ENCODE measurements around the gene DPY19L3. TPM values are rescaled to one million over a fixed set of nuclear protein-coding genes. Genes with fewer than 3 reads are reported as not detected.
"Not testable (repeated sequence)": the region's sequence is repeated elsewhere in the genome, so short reads cannot be mapped to it uniquely, and the experiment has no call there.

DPY19L3 gene
- polyA plus RNA-seq, 4 donors: 49.3 to 68.6 (median 66.6) TPM

GRCh38 chr19:32483574-32483973 lies 78.0 kb downstream of the DPY19L3 start:
- no peak for DNase-seq (ENCODE audit: low read depth in 4 of 4, low spot score in 3 of 4)

DNA sequence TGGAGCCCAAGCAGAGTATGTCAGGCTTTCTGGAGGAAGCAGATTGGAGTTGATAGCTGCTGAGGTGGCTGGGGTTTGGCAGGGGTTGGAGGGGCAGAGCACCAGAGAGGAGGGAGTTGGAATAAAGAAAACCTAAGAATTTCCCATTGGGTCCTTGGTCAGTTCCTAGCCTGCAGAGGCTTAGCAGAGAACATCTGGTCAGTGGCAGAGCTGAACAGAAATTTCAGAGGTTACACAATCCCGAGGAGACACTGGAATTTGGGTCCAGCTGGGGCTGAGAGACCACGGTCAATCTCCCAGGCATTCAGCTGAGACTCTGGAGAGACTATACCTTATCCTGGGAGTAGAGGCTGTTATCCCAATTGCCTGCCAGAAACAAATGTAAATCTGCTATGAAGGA lies 84.4 kb downstream of the DPY19L3 start:
- DNase-seq (ENCODE audit: low read depth in 4 of 4, low spot score in 3 of 4): no peak

GRCh38 chr19:32497391-32497790 lies 91.8 kb downstream of the DPY19L3 start:
- DNase-seq (ENCODE audit: low read depth in 4 of 4, low spot score in 3 of 4): peak in 1 of 4 donors; percentile 8

- no peak for DNase-seq (ENCODE audit: low read depth in 4 of 4, low spot score in 3 of 4)
Observed at GRCh38 chr19:32498648-32499200, 93.2 kb downstream of the DPY19L3 start.

- not testable (repeated sequence) for DNase-seq (ENCODE audit: low read depth in 4 of 4, low spot score in 3 of 4)
Observed at GRCh38 chr19:32512498-32512897, 106.9 kb downstream of the DPY19L3 start.

DNA sequence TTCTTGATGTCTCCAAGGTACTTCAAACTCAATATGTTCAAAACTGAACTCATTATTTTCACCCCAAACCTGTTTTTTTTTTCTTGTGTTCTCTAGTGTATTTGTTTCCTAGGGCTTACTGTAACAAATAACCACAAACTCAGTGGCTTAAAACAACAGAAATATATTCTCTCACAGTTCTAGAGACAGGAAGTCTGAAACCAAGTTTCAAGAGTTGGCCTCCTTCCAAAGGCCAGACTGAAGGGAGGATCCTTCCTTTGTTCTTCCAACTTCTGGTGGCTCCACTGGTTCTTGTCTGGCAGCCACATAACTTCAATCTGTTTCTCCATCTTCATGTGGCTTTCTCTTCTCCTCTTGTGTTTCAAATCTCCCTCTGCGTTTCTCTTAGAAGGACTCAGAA lies 113.5 kb downstream of the DPY19L3 start:
- DNase-seq (ENCODE audit: low read depth in 4 of 4, low spot score in 3 of 4): no peak

GRCh38 chr19:32522967-32523366 lies 117.4 kb downstream of the DPY19L3 start:
- no peak for DNase-seq (ENCODE audit: low read depth in 4 of 4, low spot score in 3 of 4)

DNA sequence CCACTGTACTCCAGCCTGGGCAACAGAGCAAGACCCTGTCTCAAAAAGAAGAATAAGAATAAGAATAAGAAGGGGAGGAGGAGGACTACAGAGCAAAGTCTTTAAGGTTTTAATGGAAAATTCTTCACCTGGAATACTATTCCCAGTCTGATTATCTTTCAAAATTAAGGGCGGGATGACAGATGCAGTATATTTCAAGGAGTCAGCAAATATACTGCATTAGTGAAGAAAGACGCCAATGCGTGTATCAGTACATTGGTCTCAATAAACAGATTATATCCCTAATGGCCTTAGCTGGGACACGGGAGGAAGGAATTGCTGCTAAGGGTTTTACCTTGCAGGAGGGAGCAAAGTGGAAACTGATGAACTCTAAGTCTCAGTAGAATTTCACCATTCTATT lies 121.3 kb downstream of the DPY19L3 start:
- no peak for DNase-seq (ENCODE audit: low read depth in 4 of 4, low spot score in 3 of 4)

DNA sequence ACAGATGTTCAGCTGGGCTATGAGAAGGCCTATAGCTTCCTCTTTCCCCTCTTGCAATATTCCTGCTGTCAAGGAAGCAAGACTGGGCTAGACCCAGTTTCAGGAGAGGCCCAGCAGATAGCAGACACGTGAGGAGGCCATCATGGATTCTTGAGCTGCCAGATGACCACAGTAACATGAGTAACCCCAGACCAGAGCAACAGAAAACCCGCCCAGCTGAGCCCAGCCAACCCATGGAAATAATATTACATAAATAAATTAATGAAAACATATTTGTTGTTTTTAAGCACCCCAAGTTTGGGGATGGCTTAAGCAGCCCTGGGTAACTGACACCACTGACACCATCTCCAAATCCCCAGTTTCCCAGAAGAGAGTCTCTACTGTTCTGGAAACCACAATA lies 125.2 kb downstream of the DPY19L3 start:
- no peak for DNase-seq (ENCODE audit: low read depth in 4 of 4, low spot score in 3 of 4)

GRCh38 chr19:32532233-32532632 lies 126.7 kb downstream of the DPY19L3 start:
- DNase-seq (ENCODE audit: low read depth in 4 of 4, low spot score in 3 of 4): no peak

Other genes starting within 250 kb of the DPY19L3 start
- gene ZNF507, start 60.2 kb upstream of the DPY19L3 start, polyA plus RNA-seq (ENCODE audit: insufficient read length in 4 of 4): 10 to 100 TPM; 26.0 to 28.3 (median 27.0) TPM
- 100 to 1,000 TPM in 3 of 4 donors, 10 to 100 TPM in 1; 98.3 to 127 (median 124) TPM for gene PDCD5, start 175.4 kb downstream of the DPY19L3 start, polyA plus RNA-seq (ENCODE audit: insufficient read length in 4 of 4)

All from left renal pelvis (tissue), 4 donors.